Stimulated activated CD8-positive, alpha-beta memory T cell treated with anti-CD3 and anti-CD28 coated beads, Interleukin-4, amount 100 ng/mL, for 48 hours (primary cell): ENCODE results near the gene SAE1.
"Not testable (repeated sequence)": the region's sequence is repeated elsewhere in the genome, so short reads cannot be mapped to it uniquely, and the experiment has no call there.

Experiments used
- DNase-seq: peaks from one replicate; pipeline ENCODE4 v3.0.0-alpha.2; 2020

The SAE1 gene

DNA sequence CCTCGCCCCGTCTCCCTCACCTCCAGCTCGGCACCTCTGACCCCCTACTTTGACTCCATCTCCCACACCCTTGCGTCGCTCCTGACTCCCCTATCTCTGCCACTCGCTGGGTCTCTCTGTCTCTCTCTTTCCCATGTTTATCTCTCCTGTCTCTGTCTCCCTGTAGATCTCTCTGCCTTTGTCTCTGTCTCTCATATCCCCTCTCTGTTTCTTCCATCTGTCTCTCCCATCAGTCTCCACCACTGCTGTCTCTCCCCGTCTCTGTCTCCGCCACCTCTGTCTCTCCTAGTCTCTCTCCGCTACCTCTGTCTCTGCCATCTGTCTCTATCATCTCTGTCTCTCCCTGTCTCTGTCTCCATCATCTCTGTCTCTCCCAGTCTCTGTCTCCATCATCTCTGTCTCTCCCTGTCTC, 112.7 kb downstream of the SAE1 start:
- DNase-seq, result no peak

DNA sequence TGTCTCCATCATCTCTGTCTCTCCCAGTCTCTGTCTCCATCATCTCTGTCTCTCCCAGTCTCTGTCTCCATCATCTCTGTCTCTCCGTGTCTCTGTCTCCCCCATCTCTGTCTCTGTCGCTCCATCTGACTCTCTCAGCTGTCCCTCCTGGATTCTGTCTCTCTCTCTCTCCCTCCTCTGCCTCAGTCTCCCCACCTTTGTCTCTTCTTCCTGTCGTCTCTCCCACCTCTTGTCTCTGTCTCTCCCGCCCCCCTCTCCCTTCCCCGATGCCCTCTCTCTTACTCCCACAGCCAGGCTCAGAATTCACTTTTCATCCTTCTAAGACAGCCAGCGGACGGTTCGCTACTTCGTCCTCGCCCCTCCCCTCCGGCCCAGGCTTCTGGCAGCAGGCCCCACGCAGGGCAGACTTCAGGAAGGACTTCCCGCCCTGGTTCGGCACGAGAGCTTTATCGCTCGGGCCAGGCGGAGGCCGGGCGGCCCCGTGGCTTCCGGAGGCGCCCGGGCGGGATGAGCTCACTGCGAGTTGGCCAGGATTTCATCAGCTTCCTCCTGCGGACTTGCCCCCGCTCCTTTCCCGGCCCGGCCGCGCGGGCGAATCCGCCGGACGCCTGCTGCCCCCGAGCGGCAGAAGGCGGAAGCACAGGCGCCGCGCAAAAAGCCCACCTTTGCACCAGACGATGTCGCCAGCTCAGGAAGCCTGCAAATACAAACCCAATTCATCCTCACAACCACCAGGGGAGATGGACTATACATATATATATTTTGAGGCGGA, 113.3 kb downstream of the SAE1 start:
- DNase-seq, result peak; percentile 93

GRCh38 chr19:47247308-47247990, 116.8 kb downstream of the SAE1 start:
- DNase-seq, result peak; percentile 92

GRCh38 chr19:47253016-47253415, 122.4 kb downstream of the SAE1 start:
- DNase-seq, result not testable (repeated sequence)

GRCh38 chr19:47253467-47253881, 122.8 kb downstream of the SAE1 start:
- no peak for DNase-seq

GRCh38 chr19:47253970-47254369, 123.3 kb downstream of the SAE1 start:
- DNase-seq, result no peak

DNA sequence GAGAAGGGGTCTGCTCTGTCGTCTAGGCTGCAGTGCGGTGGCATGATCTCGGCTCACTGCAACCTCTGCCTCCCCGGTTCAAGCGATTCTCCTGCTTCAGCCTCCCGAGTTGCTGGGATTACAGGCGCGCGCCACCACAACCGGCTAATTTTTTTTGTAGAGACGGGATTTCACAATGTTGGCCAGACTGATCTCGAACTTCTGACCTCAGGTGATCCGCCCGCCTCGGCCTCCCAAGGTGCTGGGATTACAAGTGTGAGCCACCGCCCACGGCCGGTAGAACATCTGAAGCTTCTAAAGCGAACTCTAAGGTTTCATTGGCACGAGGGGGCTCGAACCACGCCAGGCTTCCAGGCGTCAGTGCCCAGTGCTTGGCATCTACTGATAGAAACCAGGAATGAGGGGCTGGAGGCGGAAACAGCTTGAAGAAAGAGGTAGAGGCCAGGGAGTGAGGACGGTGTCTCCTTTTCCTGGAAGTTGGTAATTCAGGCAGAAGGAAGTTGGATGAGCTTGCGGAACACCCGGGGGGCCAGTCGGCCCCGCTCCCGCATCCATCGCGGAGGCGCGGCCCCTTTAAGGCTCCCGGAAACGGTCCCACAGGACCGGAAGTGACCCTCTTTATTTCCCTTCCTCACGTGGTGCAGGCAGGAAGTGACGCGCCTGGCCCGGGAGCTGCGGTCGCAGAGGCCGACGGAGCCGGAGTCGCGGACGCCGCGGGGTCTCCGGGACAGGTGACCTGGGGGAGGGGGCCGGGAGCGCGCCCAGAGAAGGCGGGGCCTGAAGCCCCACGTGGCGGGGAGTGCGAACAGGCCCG, 125.5 kb downstream of the SAE1 start, which contains the start of gene CCDC9:
CCDC9 (plus strand) TSS at position 647 of the 814 bp plus-strand sequence. CDS start 1,876 bp downstream, outside the sequence.
- DNase-seq, result peak; percentile 97

- DNase-seq, result peak; percentile 100
These were observed 126.2 kb downstream of the SAE1 start for GRCh38 chr19:47256693-47257410.

- no peak for DNase-seq
These were observed 127.0 kb downstream of the SAE1 start for GRCh38 chr19:47257411-47258169.

GRCh38 chr19:47258434-47258833, 127.8 kb downstream of the SAE1 start:
- no peak for DNase-seq

- no peak for DNase-seq
These were observed 128.4 kb downstream of the SAE1 start for GRCh38 chr19:47258895-47259555.
